T-cell (primary cell): ENCODE data around the gene ZNF692. TPM values are rescaled to one million over a fixed set of nuclear protein-coding genes. Genes with fewer than 3 reads are reported as not detected.
A peak's percentile ranks its signal among the peaks of the same experiment; 100 is the strongest.

Experiments
- ATAC-seq, 4 experiments: fragments of 200-7000 bp in 3 of 4; fragments of 150-1000 bp in 1 of 4; cut with Tn5 transposase; replicated peaks in 1 of 4; 1 replicate in 3 of 4; 2 replicates in 1 of 4; pipeline ENCODE4 v1.10.0; 2021; ENCODE audit warnings: moderate library complexity in 3 of 4, mild to moderate bottlenecking in 2 of 4, moderate number of reproducible peaks in 1 of 4
- CTCF ChIA-PET, 2 donors: fragments of 300-600 bp; sonication (Branson Sonifier 250); formaldehyde crosslinking; loops; one replicate each; lab custom pipeline; 2022; ENCODE audit warnings: antibody characterized with exemption in 2 of 2; lab: Charles Lee
- POLR2A ChIA-PET, 2 donors: fragments of 300-600 bp; sonication (Branson Sonifier 250); formaldehyde crosslinking; loops; one replicate each; lab custom pipeline; 2022; ENCODE audit warnings: antibody characterized with exemption in 2 of 2; lab: Charles Lee
- DNase-seq, 35 experiments: peaks; one replicate each; pipeline versions ENCODE4 v3.0.0 to v3.0.0-alpha.2; 2013 to 2023
- H3K27ac ChIP-seq: one replicate; pipeline ENCODE4 v1.5.1; 2013; ENCODE audit warnings: low read length
- H3K27me3 ChIP-seq, 2 experiments: replicated peaks in 1 of 2; 1 replicate in 1 of 2; 2 replicates in 1 of 2; pipeline versions ENCODE4 v1.6.1 to v1.7.0; 2013; ENCODE audit warnings: low read length in 1 of 2, mixed read lengths in 1 of 2; ENCODE audit not compliant: control insufficient read depth in 2 of 2, insufficient read depth in 2 of 2; ENCODE audit errors: extremely low read depth in 1 of 2
- H3K36me3 ChIP-seq, 2 donors: 1 replicate in 1 of 2; 2 replicates in 1 of 2; pipeline versions ENCODE4 v1.6.1 to v1.7.0; 2013; ENCODE audit warnings: low read length in 1 of 2; ENCODE audit not compliant: control insufficient read depth in 2 of 2, insufficient read depth in 1 of 2; ENCODE audit errors: extremely low read depth in 1 of 2
- H3K4me1 ChIP-seq, 2 experiments: 1 replicate in 1 of 2; 2 replicates in 1 of 2; pipeline versions ENCODE4 v1.6.1 to v1.7.0; 2013; ENCODE audit warnings: low read length in 2 of 2, mixed read lengths in 1 of 2; ENCODE audit not compliant: insufficient read depth in 2 of 2, control insufficient read depth in 1 of 2; ENCODE audit errors: extremely low read depth in 1 of 2
- H3K4me3 ChIP-seq, 2 donors: 1 replicate in 1 of 2; 2 replicates in 1 of 2; pipeline versions ENCODE4 v1.5.1 to v1.7.0; 2013; ENCODE audit warnings: mild to moderate bottlenecking in 2 of 2, low read length in 1 of 2, moderate library complexity in 1 of 2; ENCODE audit not compliant: control insufficient read depth in 1 of 2; ENCODE audit errors: extremely low read depth in 1 of 2
- H3K9me3 ChIP-seq: 2 replicates; pipeline ENCODE4 v1.7.0; 2013
- H3K27ac Mint-ChIP-seq, 2 donors: one replicate each; pipeline ENCODE4 v1.8.0; 2020 to 2021; ENCODE audit warnings: mild to moderate bottlenecking in 2 of 2, mixed read lengths in 2 of 2
- H3K27me3 Mint-ChIP-seq, 2 donors: one replicate each; pipeline ENCODE4 v1.8.0; 2021 to 2022; ENCODE audit warnings: mixed read lengths in 2 of 2
- H3K36me3 Mint-ChIP-seq: one replicate; pipeline ENCODE4 v1.8.0; 2021; ENCODE audit warnings: mixed read lengths
- H3K4me1 Mint-ChIP-seq, 3 donors: one replicate each; pipeline ENCODE4 v1.8.0; 2020 to 2022; ENCODE audit warnings: mixed read lengths in 3 of 3, mild to moderate bottlenecking in 1 of 3
- H3K4me3 Mint-ChIP-seq, 3 donors: one replicate each; pipeline ENCODE4 v1.8.0; 2020 to 2022; ENCODE audit warnings: mild to moderate bottlenecking in 3 of 3, mixed read lengths in 3 of 3, moderate library complexity in 3 of 3
- H3K9me3 Mint-ChIP-seq, 3 donors: one replicate each; pipeline ENCODE4 v1.8.0; 2020 to 2022; ENCODE audit warnings: mixed read lengths in 3 of 3
- WGBS: methylation state at CpG from one replicate; pipeline ENCODE4 v1.1.5; 2013; ENCODE audit warnings: missing lambda C conversion rate; ENCODE audit not compliant: insufficient coverage; 5-methylcytosine and 5-hydroxymethylcytosine counted together
- total RNA-seq, 35 experiments: library from RNA in 6 of 35; stranded (reverse) in 6 of 35; fragments of 120-200 nt in 1 of 35; gene quantifications; one replicate each; pipeline versions ENCODE4 v1.2.1 to v1.2.4 and lab custom pipeline; 2013 to 2026

Gene ZNF692
- total RNA-seq, 5 donors from 2014 or later (not counting 1 experiment from before 2014, with no cell fraction given): 53.9 to 88.1 (median 78.7) TPM

- H3K4me3 Mint-ChIP-seq: no peak overlapping the region
- Histone ChIP-seq H3K27me3 (no peaks in the 10 kb centered on the region), H3K27ac (peak overlapping the region; percentile 51), H3K9me3 (no peaks in the 10 kb centered on the region), H3K36me3 (peaks cover 14 to 29% of the 10 kb centered on the region in 2 donors), H3K4me3 (no peak overlapping the region), H3K4me1 (peaks cover 8 to 57% of the 10 kb centered on the region in 2 experiments)
- H3K36me3 Mint-ChIP-seq: peaks cover 6% of the 10 kb centered on the region
- 99% methylated on average over 7 of the region's 7 CpGs for whole genome bisulfite sequencing
- ChIA-PET CTCF (interaction anchor here in 1 of 2 donors (1.2 to 1.5 kb wide), 2 partner anchors 20 to 51 kb away, joined by 3 to 5 read pairs; no protein-coding TSS in a partner anchor), POLR2A (no interaction called here)
- H3K4me1 Mint-ChIP-seq: peaks cover 16 to 19% (median 18%) of the 10 kb centered on the region in 3 donors
- ATAC-seq: no peak
- H3K27ac Mint-ChIP-seq: no peak overlapping the region
- no peak for DNase-seq
- no peaks in the 10 kb centered on the region for H3K27me3 Mint-ChIP-seq
- H3K9me3 Mint-ChIP-seq: no peaks in the 10 kb centered on the region
These were observed 6.1 kb downstream of the ZNF692 start for GRCh38 chr1:248852481-248853405.

DNA sequence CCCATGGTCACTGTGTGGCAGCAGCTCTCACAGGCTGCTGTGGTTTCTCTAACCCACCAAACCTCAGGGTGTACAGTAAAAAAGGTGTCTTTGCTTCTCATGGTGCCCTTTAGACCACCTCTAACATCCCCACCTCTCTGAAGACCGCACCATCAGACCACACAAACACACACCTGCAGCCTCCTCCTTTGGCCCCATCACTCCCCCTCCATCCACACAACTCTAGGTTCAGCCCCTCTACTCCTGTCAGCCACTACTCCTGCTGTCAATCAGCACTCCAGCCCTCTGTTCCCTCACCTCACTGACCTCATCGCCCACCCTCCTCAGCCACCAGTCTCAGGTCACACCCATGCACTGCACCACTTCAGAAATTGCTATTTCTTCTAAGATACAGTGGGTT, 7.5 kb downstream of the ZNF692 start:
- no peak for ATAC-seq
- 75% methylated on average over 1 of the region's 2 CpGs for WGBS
- no peak overlapping the region for H3K4me3 ChIP-seq
- POLR2A ChIA-PET: no interaction called here
- peaks cover 11% of the 10 kb centered on the region for H3K36me3 Mint-ChIP-seq
- no peaks in the 10 kb centered on the region for H3K9me3 ChIP-seq
- no peak overlapping the region for H3K4me3 Mint-ChIP-seq
- peak in 1 of 35 experiments; percentile 14 for DNase-seq
- no peaks in the 10 kb centered on the region for H3K9me3 Mint-ChIP-seq
- peaks cover 5 to 8% (median 6%) of the 10 kb centered on the region in 3 donors for H3K4me1 Mint-ChIP-seq
- H3K27me3 Mint-ChIP-seq: no peaks in the 10 kb centered on the region
- H3K27me3 ChIP-seq: no peaks in the 10 kb centered on the region
- peaks cover 27 to 39% of the 10 kb centered on the region in 2 donors for H3K36me3 ChIP-seq
- CTCF ChIA-PET: no interaction called here
- H3K27ac Mint-ChIP-seq: no peak overlapping the region
- no peak overlapping the region for H3K27ac ChIP-seq
- peaks cover 5 to 47% of the 10 kb centered on the region in 2 experiments for H3K4me1 ChIP-seq

DNA sequence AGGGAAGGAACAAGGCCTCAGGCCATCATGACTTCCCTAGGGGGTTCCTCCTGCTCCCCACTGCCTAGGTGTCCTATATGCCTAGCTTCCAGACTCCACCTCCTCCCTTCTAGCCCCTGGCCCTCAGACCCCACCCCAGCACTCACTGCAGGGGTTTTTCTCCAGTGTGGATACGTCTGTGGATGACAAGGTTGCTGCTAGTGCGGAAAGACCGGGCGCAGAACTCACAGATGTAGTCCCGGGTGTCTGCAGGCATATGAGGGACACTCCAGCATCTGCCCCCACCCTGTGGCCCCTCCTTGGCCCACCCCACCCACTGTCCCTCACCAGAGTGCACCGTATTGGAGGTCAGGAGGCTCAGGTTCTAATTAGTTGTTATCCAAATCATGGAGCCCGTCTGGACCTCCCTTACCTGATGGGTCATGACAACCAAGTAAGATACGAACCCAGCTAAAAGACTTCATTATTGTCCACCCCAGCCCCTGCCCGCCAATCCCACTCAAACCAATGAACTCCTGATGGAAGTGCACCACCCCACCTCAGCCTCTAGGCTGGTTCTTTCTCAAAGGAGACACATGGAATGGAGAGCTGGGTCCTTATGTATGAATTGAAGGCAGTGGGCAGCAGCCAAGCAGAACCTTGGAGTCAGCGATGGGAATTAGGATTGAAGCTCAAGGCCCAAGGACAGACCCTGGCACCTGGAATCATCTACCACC, 8.2 kb downstream of the ZNF692 start:
- ATAC-seq: no peak
- peak in 1 of 35 experiments; percentile 17 for DNase-seq
- Histone ChIP-seq H3K4me3 (no peak overlapping the region), H3K4me1 (peaks cover 5 to 42% of the 10 kb centered on the region in 2 experiments), H3K36me3 (peaks cover 29 to 46% of the 10 kb centered on the region in 2 donors), H3K9me3 (no peaks in the 10 kb centered on the region), H3K27me3 (no peaks in the 10 kb centered on the region), H3K27ac (no peak overlapping the region)
- Mint-ChIP-seq H3K9me3 (no peaks in the 10 kb centered on the region), H3K4me1 (peaks cover 0 to under 1% (median 0%) of the 10 kb centered on the region in 3 donors), H3K27ac (no peak overlapping the region), H3K36me3 (peaks cover 14% of the 10 kb centered on the region), H3K4me3 (no peak overlapping the region), H3K27me3 (no peaks in the 10 kb centered on the region)
- ChIA-PET POLR2A (no interaction called here), CTCF (no interaction called here)
- WGBS: 81% methylated on average over 6 of the region's 10 CpGs

DNA sequence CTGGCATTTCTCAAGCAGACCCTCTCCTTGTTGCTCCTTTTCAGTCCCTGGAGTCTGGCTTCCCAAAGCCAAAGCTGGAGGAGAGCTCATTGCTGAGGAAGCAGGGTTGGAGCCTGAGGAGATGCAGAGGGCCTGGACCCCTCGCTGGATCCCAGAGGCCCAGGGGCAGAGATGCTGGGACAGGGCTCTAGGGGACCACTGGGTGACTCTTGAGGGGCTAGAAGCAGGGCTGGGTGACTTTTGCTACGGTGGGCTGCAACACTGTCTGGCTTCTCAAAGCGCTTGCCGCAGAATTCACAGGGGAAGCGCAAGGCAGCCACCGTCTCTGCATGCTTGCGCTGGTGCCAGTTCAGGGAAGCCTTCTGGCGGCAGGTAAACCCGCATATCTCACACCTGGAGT, 8.8 kb downstream of the ZNF692 start:
- H3K9me3 Mint-ChIP-seq: no peaks in the 10 kb centered on the region
- ChIA-PET CTCF (no interaction called here), POLR2A (interaction anchor here in 1 of 2 donors (0.6 kb wide), 1 partner anchor 57 kb away, joined by 5 read pairs; no protein-coding TSS in a partner anchor)
- Histone ChIP-seq H3K36me3 (peaks cover 26 to 50% of the 10 kb centered on the region in 2 donors), H3K27ac (no peak overlapping the region), H3K4me3 (no peak overlapping the region), H3K27me3 (no peaks in the 10 kb centered on the region), H3K9me3 (no peaks in the 10 kb centered on the region), H3K4me1 (peaks cover 5 to 37% of the 10 kb centered on the region in 2 experiments)
- WGBS: 95% methylated on average over 3 of the region's 9 CpGs
- no peak overlapping the region for H3K27ac Mint-ChIP-seq
- peaks cover 19% of the 10 kb centered on the region for H3K36me3 Mint-ChIP-seq
- ATAC-seq: no peak
- no peak overlapping the region for H3K4me3 Mint-ChIP-seq
- H3K27me3 Mint-ChIP-seq: no peaks in the 10 kb centered on the region
- DNase-seq: peak in 1 of 35 experiments; percentile 22
- H3K4me1 Mint-ChIP-seq: no peaks in the 10 kb centered on the region

DNA sequence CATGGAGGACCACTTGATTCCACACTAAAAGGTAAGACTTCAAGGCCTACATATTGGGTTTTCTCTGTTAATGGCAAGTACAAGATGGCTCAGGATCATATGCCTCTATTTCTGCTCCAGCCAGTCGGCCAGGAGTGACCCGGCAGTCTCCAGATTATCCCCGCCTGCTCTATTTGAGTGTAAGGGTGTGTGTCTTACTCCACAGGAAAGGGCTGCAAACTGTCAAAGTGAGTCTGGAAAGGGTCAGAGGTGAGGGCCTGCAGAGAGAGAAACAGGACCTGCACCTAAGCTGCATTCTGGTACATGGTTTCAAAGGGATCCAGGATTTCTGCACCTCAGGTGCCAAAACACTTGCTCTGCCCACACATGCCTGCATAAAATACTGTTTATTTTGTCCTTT, 9.2 kb downstream of the ZNF692 start:
- ChIA-PET POLR2A (interaction anchor here in 1 of 2 donors (0.6 kb wide), 1 partner anchor 57 kb away, joined by 5 read pairs; no protein-coding TSS in a partner anchor), CTCF (no interaction called here)
- H3K27me3 Mint-ChIP-seq: no peaks in the 10 kb centered on the region
- peak in 1 of 35 experiments; percentile 10 for DNase-seq
- peak overlapping the region in 1 of 2 donors; percentile 40 for H3K27ac Mint-ChIP-seq
- H3K27ac ChIP-seq: no peak overlapping the region
- no peaks in the 10 kb centered on the region for H3K9me3 Mint-ChIP-seq
- H3K36me3 ChIP-seq: peaks cover 30 to 55% of the 10 kb centered on the region in 2 donors
- no peaks in the 10 kb centered on the region for H3K4me1 Mint-ChIP-seq
- H3K36me3 Mint-ChIP-seq: peaks cover 19% of the 10 kb centered on the region
- 95% methylated on average over 3 of the region's 3 CpGs for WGBS
- no peak overlapping the region for H3K4me3 Mint-ChIP-seq
- no peak overlapping the region for H3K4me3 ChIP-seq
- peaks cover 5 to 33% of the 10 kb centered on the region in 2 experiments for H3K4me1 ChIP-seq
- H3K9me3 ChIP-seq: no peaks in the 10 kb centered on the region
- no peaks in the 10 kb centered on the region for H3K27me3 ChIP-seq
- ATAC-seq: no peak

DNA sequence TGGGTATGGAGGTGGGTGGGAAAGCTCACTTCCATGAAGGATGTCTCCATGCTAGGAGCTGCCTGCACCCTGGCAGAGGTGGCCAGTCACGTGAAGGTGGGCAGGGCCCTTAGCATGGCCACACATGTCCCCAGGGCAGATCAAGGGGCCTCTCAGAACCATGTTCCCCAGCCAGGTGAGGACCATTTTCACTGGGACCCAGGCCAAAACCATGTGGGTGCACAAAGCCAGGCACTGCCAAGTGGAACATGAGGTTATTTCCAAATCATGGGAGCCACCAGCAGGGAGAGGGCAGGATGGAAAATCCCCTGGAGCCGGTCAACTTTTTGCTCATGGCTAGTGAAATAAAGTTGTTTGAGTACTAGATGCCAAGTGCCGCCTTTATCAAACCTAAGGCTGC, 9.7 kb downstream of the ZNF692 start:
- Histone ChIP-seq H3K36me3 (peaks cover 33 to 59% of the 10 kb centered on the region in 2 donors), H3K27ac (no peak overlapping the region), H3K4me3 (no peak overlapping the region), H3K4me1 (peaks cover 4 to 28% of the 10 kb centered on the region in 2 experiments), H3K27me3 (no peaks in the 10 kb centered on the region), H3K9me3 (no peaks in the 10 kb centered on the region)
- H3K27me3 Mint-ChIP-seq: no peaks in the 10 kb centered on the region
- H3K9me3 Mint-ChIP-seq: no peaks in the 10 kb centered on the region
- ChIA-PET POLR2A (no interaction called here), CTCF (no interaction called here)
- peak in 1 of 35 experiments; percentile 17 for DNase-seq
- no peaks in the 10 kb centered on the region for H3K4me1 Mint-ChIP-seq
- no peak overlapping the region for H3K4me3 Mint-ChIP-seq
- no peak overlapping the region for H3K27ac Mint-ChIP-seq
- H3K36me3 Mint-ChIP-seq: peaks cover 22% of the 10 kb centered on the region
- 97% methylated on average over 3 of the region's 3 CpGs for WGBS
- no peak for ATAC-seq
